Neural cell (in vitro differentiated cells): ENCODE measurements around the gene ZDHHC21.

Experiments
- EP300 ChIP-seq: fragments of 450-650 bp; conservative IDR thresholded peaks from 2 replicates; pipeline ENCODE4 v1.6.1; 2014; ENCODE audit warnings: antibody characterized with exemption, mild to moderate bottlenecking, moderate library complexity; ENCODE audit not compliant: poor library complexity, severe bottlenecking
- EZH2 ChIP-seq: fragments of 200-600, 300-800 bp; shearing (Covaris generic), sonication (generic); IDR thresholded peaks from 2 replicates; pipeline ENCODE4 v1.6.1; 2014; ENCODE audit warnings: antibody characterized with exemption, low read length, borderline replicate concordance, mild to moderate bottlenecking; ENCODE audit not compliant: insufficient read depth, poor library complexity, severe bottlenecking
- RAD21 ChIP-seq: fragments of 450-650 bp; conservative IDR thresholded peaks from 2 replicates; pipeline ENCODE4 v1.6.1; 2014; ENCODE audit warnings: antibody characterized with exemption, mild to moderate bottlenecking, moderate library complexity
- TF ChIP-seq, protein P1 (sequence below): fragments of 450-650 bp; IDR thresholded peaks from 2 replicates; pipeline ENCODE4 v1.5.1; 2014; ENCODE audit warnings: antibody characterized with exemption, mild to moderate bottlenecking, moderate library complexity; ENCODE audit not compliant: poor library complexity, severe bottlenecking

DNA sequence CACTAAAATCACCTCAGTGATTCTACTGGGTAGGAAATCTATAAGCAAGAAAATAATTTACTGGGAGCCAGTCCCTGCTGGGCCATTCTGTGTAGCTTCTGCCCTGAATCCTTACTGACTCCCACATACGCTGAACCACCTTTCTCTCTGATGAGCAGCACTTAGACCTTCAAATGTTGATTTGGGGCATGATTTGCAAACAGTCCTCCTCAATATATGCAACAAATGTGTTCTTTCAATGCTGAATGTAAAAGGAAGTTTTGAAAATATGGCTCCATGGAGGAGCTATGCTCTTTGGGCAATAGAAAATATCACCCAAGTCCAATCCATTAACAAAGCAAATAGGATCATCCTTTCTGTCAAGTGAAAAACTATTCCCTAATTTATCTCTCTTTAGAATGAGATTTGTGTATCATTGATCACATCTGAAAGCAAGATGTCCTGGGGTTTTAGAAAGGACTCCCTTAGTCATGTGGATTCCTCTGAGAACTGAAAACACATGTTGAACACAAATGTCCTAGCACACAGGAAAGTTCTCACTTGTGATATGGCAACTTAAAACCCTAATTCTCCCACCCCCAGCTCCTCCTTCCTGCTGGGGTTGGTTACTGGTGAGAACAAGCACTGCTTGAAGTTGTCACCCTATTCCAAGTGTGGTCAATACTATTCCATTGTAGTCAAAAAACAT is 38.2 kb upstream of the ZDHHC21 start:
- TF ChIP-seq EZH2 (no peak), EP300 (no peak), RAD21 (no peak)
- TF ChIP-seq, protein P1, sequence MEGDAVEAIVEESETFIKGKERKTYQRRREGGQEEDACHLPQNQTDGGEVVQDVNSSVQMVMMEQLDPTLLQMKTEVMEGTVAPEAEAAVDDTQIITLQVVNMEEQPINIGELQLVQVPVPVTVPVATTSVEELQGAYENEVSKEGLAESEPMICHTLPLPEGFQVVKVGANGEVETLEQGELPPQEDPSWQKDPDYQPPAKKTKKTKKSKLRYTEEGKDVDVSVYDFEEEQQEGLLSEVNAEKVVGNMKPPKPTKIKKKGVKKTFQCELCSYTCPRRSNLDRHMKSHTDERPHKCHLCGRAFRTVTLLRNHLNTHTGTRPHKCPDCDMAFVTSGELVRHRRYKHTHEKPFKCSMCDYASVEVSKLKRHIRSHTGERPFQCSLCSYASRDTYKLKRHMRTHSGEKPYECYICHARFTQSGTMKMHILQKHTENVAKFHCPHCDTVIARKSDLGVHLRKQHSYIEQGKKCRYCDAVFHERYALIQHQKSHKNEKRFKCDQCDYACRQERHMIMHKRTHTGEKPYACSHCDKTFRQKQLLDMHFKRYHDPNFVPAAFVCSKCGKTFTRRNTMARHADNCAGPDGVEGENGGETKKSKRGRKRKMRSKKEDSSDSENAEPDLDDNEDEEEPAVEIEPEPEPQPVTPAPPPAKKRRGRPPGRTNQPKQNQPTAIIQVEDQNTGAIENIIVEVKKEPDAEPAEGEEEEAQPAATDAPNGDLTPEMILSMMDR, result no peak
